Neural cell (in vitro differentiated cells): Measurements from ENCODE around the gene TGM5. TPM values are rescaled to one million over a fixed set of nuclear protein-coding genes. Genes with fewer than 3 reads are reported as not detected.

Source experiments
- H2AFZ ChIP-seq: fragments of 200-600, 300-800 bp; sonication (generic), shearing (Covaris generic); 2 replicates; pipeline ENCODE4 v1.6.0; 2014; ENCODE audit warnings: low read depth, mild to moderate bottlenecking, antibody characterized with exemption, low read length, moderate library complexity
- H3F3A ChIP-seq: fragments of 200-600 bp; shearing (Covaris generic); 2 replicates; pipeline ENCODE4 v1.6.1; 2016; ENCODE audit warnings: mild to moderate bottlenecking, moderate library complexity, mixed read lengths, antibody characterized with exemption, low read length; ENCODE audit not compliant: insufficient read depth, poor library complexity, severe bottlenecking
- H3K27ac ChIP-seq: fragments of 200-600, 300-800 bp; sonication (generic), shearing (Covaris generic); 2 replicates; pipeline ENCODE4 v1.5.1; 2014; ENCODE audit warnings: mild to moderate bottlenecking, low read length, moderate library complexity
- H3K27me3 ChIP-seq: fragments of 300-800, 200-600 bp; sonication (generic), shearing (Covaris generic); 2 replicates; pipeline ENCODE4 v1.6.0; 2014; ENCODE audit warnings: mild to moderate bottlenecking, low read depth, low read length, moderate library complexity; ENCODE audit not compliant: insufficient read depth
- H3K36me3 ChIP-seq: fragments of 300-800, 200-600 bp; sonication (generic), shearing (Covaris generic); 2 replicates; pipeline ENCODE4 v1.5.1; 2014; ENCODE audit warnings: mild to moderate bottlenecking, antibody characterized with exemption, low read length, moderate library complexity; ENCODE audit not compliant: insufficient read depth
- H3K4me2 ChIP-seq: fragments of 300-800, 200-600 bp; sonication (generic), shearing (Covaris generic); 2 replicates; pipeline ENCODE4 v1.6.0; 2014; ENCODE audit warnings: mild to moderate bottlenecking, low read length
- H3K4me3 ChIP-seq: fragments of 300-800, 200-600 bp; sonication (generic), shearing (Covaris generic); 2 replicates; pipeline ENCODE4 v1.5.1; 2014; ENCODE audit warnings: mild to moderate bottlenecking, low read length, moderate library complexity
- H3K79me2 ChIP-seq: fragments of 200-600 bp; shearing (Covaris generic); replicated peaks from 2 replicates; pipeline ENCODE4 v1.6.0; 2014; ENCODE audit warnings: mild to moderate bottlenecking, low read length, moderate library complexity; ENCODE audit not compliant: insufficient read depth
- H3K9ac ChIP-seq: fragments of 300-800, 200-600 bp; sonication (generic), shearing (Covaris generic); 2 replicates; pipeline ENCODE4 v1.6.1; 2016; ENCODE audit warnings: mild to moderate bottlenecking, low read length, mixed read lengths
- H3K9me2 ChIP-seq: fragments of 200-600 bp; shearing (Covaris generic); 2 replicates; pipeline ENCODE4 v1.6.1; 2016; ENCODE audit warnings: mild to moderate bottlenecking, low read length, mixed read lengths; ENCODE audit not compliant: insufficient read depth
- H3K9me3 ChIP-seq: fragments of 200-600, 300-800 bp; sonication (generic), shearing (Covaris generic); 2 replicates; pipeline ENCODE4 v1.6.1; 2016; ENCODE audit warnings: mild to moderate bottlenecking, mixed run types, low read length, moderate library complexity, mixed read lengths
- H4K20me1 ChIP-seq: fragments of 200-600 bp; shearing (Covaris generic); 2 replicates; pipeline ENCODE4 v1.6.1; 2016; ENCODE audit warnings: mild to moderate bottlenecking, mixed run types; ENCODE audit not compliant: insufficient read depth
- EP300 ChIP-seq: fragments of 450-650 bp; conservative IDR thresholded peaks from 2 replicates; pipeline ENCODE4 v1.6.1; 2014; ENCODE audit warnings: antibody characterized with exemption, mild to moderate bottlenecking, moderate library complexity; ENCODE audit not compliant: poor library complexity, severe bottlenecking
- EZH2 ChIP-seq: fragments of 200-600, 300-800 bp; shearing (Covaris generic), sonication (generic); IDR thresholded peaks from 2 replicates; pipeline ENCODE4 v1.6.1; 2014; ENCODE audit warnings: antibody characterized with exemption, low read length, borderline replicate concordance, mild to moderate bottlenecking; ENCODE audit not compliant: insufficient read depth, poor library complexity, severe bottlenecking
- MXI1 ChIP-seq: fragments of 450-650 bp; conservative IDR thresholded peaks from 2 replicates; pipeline ENCODE4 v1.6.1; 2014; ENCODE audit warnings: antibody characterized with exemption, mild to moderate bottlenecking; ENCODE audit not compliant: poor library complexity, severe bottlenecking
- POLR2AphosphoS5 ChIP-seq: IDR thresholded peaks from 2 replicates; pipeline ENCODE4 v1.6.1; 2012
- RAD21 ChIP-seq: fragments of 450-650 bp; conservative IDR thresholded peaks from 2 replicates; pipeline ENCODE4 v1.6.1; 2014; ENCODE audit warnings: antibody characterized with exemption, mild to moderate bottlenecking, moderate library complexity
- SMC3 ChIP-seq: fragments of 450-650 bp; conservative IDR thresholded peaks from 2 replicates; pipeline ENCODE4 v1.6.1; 2014; ENCODE audit warnings: antibody characterized with exemption, mild to moderate bottlenecking, moderate library complexity; ENCODE audit not compliant: poor library complexity
- polyA minus RNA-seq: library from RNA; depleted of rRNA, polyadenylated mRNA; stranded (reverse); fragments of >200 nt; gene quantifications from 2 replicates; pipeline ENCODE4 v1.2.3, GENCODE V29; 2014
- polyA plus RNA-seq: library from polyadenylated mRNA; depleted of rRNA; stranded (reverse); fragments of >200 nt; gene quantifications from 2 replicates; pipeline ENCODE4 v1.2.3, GENCODE V29; 2014
- TF ChIP-seq, protein P1 (sequence below): fragments of 450-650 bp; IDR thresholded peaks from 2 replicates; pipeline ENCODE4 v1.5.1; 2014; ENCODE audit warnings: antibody characterized with exemption, mild to moderate bottlenecking, moderate library complexity; ENCODE audit not compliant: poor library complexity, severe bottlenecking
- TF ChIP-seq, protein P2 (sequence below): IDR thresholded peaks from 2 replicates; pipeline ENCODE4 v1.6.1; 2012; ENCODE audit warnings: borderline replicate concordance

Gene TGM5
- not detected in 2 replicates for polyA plus RNA-seq
- polyA minus RNA-seq, result not detected in 2 replicates

DNA sequence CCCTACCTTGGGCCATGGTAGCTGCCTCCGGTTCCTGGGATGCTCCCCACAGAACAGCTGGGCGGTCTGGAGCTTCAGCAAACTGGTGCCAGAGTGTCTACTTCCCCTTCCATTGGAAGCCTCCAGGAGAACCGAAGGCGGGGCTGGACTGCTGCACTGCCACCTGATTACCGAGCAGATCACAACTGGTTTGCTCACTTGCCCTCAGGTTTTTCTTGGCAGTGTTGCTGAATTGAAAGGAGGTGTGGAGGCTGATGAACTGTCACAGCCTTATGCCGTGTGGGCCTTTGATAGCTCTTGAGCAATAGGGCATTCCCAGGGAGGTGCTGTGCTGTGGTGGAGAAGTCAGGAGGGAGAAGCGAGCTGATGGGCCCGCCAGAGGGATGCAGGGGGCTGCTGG, at the start of gene TGM5:
TSS of gene TGM5 (minus strand) at position 95 of the 400 bp plus-strand sequence. CDS start at position 16, 79 bp downstream.
- Histone ChIP-seq H3K27ac (no peak within 1 kb of the TSS), H3K9ac (no peak within 1 kb of the TSS), H3K79me2 (no peaks in the 10 kb centered on the region), H3K36me3 (no peaks in the 10 kb centered on the region), H3K9me3 (no peaks in the 10 kb centered on the region), H3K27me3 (no peaks in the 10 kb centered on the region), H3K4me3 (no peak within 1 kb of the TSS), H3K9me2 (no peaks in the 10 kb centered on the region), H2AFZ (no peak within 1 kb of the TSS), H4K20me1 (no peaks in the 10 kb centered on the region), H3K4me2 (no peak within 1 kb of the TSS), H3F3A (no peaks in the 10 kb centered on the region)
- no peak for TF ChIP-seq EP300
- TF ChIP-seq SMC3, result no peak
- TF ChIP-seq, protein P1, sequence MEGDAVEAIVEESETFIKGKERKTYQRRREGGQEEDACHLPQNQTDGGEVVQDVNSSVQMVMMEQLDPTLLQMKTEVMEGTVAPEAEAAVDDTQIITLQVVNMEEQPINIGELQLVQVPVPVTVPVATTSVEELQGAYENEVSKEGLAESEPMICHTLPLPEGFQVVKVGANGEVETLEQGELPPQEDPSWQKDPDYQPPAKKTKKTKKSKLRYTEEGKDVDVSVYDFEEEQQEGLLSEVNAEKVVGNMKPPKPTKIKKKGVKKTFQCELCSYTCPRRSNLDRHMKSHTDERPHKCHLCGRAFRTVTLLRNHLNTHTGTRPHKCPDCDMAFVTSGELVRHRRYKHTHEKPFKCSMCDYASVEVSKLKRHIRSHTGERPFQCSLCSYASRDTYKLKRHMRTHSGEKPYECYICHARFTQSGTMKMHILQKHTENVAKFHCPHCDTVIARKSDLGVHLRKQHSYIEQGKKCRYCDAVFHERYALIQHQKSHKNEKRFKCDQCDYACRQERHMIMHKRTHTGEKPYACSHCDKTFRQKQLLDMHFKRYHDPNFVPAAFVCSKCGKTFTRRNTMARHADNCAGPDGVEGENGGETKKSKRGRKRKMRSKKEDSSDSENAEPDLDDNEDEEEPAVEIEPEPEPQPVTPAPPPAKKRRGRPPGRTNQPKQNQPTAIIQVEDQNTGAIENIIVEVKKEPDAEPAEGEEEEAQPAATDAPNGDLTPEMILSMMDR, result no peak
- TF ChIP-seq EZH2, result no peak
- TF ChIP-seq MXI1, result no peak
- TF ChIP-seq RAD21, result no peak

- H3F3A ChIP-seq, result no peaks in the 10 kb centered on the region
Measured at GRCh38 chr15:43314171-43314570, 47.4 kb upstream of the TGM5 start.

DNA sequence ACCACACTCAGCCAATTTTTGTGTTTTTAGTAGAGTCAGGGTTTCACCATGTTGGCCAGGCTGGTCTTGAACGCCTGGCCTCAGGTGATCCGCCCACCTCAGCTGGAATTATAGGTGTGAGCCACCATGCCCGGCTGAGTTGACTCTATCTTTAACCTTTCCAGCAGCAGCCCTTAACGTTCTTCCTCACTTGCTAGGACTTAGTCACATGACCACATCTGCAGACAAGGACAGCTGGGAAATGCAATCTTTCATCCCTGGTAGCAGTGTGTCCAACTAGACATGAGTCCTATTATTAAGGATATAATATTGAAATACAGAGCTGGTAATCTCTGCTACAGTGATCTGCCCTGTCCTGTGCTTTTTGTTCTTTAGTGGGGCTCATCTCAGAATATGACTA, 45.6 kb upstream of the TGM5 start:
- Histone ChIP-seq H3K79me2 (no peaks in the 10 kb centered on the region), H3K36me3 (no peaks in the 10 kb centered on the region), H3F3A (no peaks in the 10 kb centered on the region), H3K4me2 (no peak overlapping the region), H4K20me1 (no peaks in the 10 kb centered on the region), H2AFZ (no peak overlapping the region), H3K9me3 (no peaks in the 10 kb centered on the region), H3K9me2 (no peaks in the 10 kb centered on the region), H3K27ac (no peak overlapping the region), H3K27me3 (no peaks in the 10 kb centered on the region), H3K9ac (no peak overlapping the region), H3K4me3 (no peak overlapping the region)
- TF ChIP-seq, protein P2, sequence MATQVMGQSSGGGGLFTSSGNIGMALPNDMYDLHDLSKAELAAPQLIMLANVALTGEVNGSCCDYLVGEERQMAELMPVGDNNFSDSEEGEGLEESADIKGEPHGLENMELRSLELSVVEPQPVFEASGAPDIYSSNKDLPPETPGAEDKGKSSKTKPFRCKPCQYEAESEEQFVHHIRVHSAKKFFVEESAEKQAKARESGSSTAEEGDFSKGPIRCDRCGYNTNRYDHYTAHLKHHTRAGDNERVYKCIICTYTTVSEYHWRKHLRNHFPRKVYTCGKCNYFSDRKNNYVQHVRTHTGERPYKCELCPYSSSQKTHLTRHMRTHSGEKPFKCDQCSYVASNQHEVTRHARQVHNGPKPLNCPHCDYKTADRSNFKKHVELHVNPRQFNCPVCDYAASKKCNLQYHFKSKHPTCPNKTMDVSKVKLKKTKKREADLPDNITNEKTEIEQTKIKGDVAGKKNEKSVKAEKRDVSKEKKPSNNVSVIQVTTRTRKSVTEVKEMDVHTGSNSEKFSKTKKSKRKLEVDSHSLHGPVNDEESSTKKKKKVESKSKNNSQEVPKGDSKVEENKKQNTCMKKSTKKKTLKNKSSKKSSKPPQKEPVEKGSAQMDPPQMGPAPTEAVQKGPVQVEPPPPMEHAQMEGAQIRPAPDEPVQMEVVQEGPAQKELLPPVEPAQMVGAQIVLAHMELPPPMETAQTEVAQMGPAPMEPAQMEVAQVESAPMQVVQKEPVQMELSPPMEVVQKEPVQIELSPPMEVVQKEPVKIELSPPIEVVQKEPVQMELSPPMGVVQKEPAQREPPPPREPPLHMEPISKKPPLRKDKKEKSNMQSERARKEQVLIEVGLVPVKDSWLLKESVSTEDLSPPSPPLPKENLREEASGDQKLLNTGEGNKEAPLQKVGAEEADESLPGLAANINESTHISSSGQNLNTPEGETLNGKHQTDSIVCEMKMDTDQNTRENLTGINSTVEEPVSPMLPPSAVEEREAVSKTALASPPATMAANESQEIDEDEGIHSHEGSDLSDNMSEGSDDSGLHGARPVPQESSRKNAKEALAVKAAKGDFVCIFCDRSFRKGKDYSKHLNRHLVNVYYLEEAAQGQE, result no peak

More at GRCh38 chr15:43314171-43314570, 47.4 kb upstream of the TGM5 start:
- H3K9me2 ChIP-seq, result no peaks in the 10 kb centered on the region
- H2AFZ ChIP-seq, result no peak overlapping the region
- H3K79me2 ChIP-seq, result no peaks in the 10 kb centered on the region
- H4K20me1 ChIP-seq, result no peaks in the 10 kb centered on the region
- no peaks in the 10 kb centered on the region for H3K9me3 ChIP-seq
- no peak overlapping the region for H3K9ac ChIP-seq
- TF ChIP-seq EP300 (no peak), POLR2AphosphoS5 (no peak), EZH2 (no peak)
- TF ChIP-seq, protein P1, result no peak
- H3K27ac ChIP-seq, result no peak overlapping the region
- H3K36me3 ChIP-seq, result no peaks in the 10 kb centered on the region
- H3K4me3 ChIP-seq, result no peak overlapping the region
- H3K4me2 ChIP-seq, result no peak overlapping the region
- H3K27me3 ChIP-seq, result no peaks in the 10 kb centered on the region
